Measurements from ENCODE around the gene RBSN.

Gene RBSN

DNA sequence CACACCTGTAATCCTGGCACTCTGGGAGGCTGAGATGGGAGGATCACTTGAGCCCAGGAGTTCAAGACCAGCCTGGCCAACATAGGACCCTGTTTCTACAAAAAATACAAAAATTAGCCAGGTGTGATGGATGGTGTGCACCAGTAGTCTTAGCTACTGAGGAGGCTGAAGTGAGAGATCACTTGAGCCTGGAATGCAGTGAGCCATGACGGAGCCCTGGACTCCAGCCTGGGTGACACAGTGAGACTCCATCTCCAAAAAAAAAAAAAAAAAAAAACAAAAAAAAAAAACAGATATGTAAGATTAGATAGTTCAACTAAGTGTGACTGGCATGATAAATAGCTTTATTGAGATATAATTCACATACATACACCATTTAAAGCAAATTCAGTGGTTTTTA lies 9.7 kb downstream of the RBSN start:
- TF ChIP-seq, protein P1, sequence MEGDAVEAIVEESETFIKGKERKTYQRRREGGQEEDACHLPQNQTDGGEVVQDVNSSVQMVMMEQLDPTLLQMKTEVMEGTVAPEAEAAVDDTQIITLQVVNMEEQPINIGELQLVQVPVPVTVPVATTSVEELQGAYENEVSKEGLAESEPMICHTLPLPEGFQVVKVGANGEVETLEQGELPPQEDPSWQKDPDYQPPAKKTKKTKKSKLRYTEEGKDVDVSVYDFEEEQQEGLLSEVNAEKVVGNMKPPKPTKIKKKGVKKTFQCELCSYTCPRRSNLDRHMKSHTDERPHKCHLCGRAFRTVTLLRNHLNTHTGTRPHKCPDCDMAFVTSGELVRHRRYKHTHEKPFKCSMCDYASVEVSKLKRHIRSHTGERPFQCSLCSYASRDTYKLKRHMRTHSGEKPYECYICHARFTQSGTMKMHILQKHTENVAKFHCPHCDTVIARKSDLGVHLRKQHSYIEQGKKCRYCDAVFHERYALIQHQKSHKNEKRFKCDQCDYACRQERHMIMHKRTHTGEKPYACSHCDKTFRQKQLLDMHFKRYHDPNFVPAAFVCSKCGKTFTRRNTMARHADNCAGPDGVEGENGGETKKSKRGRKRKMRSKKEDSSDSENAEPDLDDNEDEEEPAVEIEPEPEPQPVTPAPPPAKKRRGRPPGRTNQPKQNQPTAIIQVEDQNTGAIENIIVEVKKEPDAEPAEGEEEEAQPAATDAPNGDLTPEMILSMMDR (IDR thresholded peaks at IDR 0.05; ENCODE audit: insufficient read depth, low read depth, low read length, missing control alignments): no peak
- H3K4me3 ChIP-seq (ENCODE audit: low read depth, low read length): no peak overlapping the region
- no peak for DNase-seq (ENCODE audit: low read depth)

DNA sequence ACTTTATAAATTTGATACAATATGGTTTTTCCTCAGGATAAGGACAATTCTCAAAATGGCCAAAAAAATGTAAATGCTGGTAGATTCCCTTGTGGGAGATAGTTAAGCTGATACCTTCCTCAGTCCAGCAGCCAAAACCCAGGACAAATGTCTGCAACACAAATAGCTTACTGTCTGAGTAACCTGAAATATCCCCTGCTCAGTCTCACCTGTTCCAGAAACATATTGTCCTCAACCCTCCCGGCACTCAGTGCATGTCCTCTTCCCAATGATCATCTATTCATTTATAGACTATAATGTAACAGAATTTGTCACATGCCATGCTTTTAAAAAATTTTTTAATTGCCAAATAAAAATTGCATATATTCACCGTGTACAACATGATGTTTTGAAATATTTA lies 12.2 kb downstream of the RBSN start:
- DNase-seq (ENCODE audit: low read depth): no peak
- H3K4me3 ChIP-seq (ENCODE audit: low read depth, low read length): no peak overlapping the region
- TF ChIP-seq, protein P1 (IDR thresholded peaks at IDR 0.05; ENCODE audit: insufficient read depth, low read depth, low read length, missing control alignments): no peak

DNA sequence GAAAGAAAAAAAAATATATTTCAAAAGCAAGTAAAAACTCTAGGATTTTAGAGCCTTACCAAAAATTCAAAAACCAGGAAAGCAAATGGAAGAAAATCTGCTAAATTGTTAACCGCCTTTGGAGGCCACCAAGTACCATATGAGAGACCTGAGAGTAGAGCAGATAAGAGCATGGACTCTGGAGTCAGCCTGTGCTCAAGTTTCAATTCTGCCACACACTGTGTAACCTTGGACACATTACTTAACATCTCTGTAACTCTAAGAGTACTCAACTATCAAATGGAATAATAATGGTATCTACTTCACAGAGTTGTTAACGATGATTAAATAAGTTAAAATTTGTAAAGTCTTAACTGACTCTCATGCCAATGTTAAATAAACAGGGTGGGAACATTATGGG lies 12.7 kb downstream of the RBSN start:
- TF ChIP-seq, protein P1 (IDR thresholded peaks at IDR 0.05; ENCODE audit: insufficient read depth, low read depth, low read length, missing control alignments): no peak
- DNase-seq (ENCODE audit: low read depth): no peak
- no peak overlapping the region for H3K4me3 ChIP-seq (ENCODE audit: low read depth, low read length)

DNA sequence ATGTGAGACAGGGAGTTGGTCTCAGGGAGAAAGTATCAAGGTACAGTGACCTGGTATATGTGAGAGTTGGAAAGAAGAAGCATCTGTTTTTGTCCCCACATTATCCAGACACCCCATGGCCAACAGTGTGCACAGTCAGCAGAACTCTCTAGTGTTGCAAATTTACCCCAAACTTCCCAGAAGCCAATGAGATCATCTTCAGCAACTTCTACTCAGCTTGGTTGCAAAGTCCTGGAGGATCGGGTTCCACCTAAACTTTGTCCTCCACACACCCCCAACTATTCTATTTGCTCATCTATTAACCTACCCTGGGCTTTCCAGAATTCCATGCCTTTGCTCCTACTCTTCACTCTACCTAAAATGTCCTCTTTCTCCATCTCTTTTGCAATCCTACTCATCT lies 15.7 kb downstream of the RBSN start:
- H3K4me3 ChIP-seq (ENCODE audit: low read depth, low read length): no peak overlapping the region
- DNase-seq (ENCODE audit: low read depth): no peak
- TF ChIP-seq, protein P1 (IDR thresholded peaks at IDR 0.05; ENCODE audit: insufficient read depth, low read depth, low read length, missing control alignments): no peak

DNA sequence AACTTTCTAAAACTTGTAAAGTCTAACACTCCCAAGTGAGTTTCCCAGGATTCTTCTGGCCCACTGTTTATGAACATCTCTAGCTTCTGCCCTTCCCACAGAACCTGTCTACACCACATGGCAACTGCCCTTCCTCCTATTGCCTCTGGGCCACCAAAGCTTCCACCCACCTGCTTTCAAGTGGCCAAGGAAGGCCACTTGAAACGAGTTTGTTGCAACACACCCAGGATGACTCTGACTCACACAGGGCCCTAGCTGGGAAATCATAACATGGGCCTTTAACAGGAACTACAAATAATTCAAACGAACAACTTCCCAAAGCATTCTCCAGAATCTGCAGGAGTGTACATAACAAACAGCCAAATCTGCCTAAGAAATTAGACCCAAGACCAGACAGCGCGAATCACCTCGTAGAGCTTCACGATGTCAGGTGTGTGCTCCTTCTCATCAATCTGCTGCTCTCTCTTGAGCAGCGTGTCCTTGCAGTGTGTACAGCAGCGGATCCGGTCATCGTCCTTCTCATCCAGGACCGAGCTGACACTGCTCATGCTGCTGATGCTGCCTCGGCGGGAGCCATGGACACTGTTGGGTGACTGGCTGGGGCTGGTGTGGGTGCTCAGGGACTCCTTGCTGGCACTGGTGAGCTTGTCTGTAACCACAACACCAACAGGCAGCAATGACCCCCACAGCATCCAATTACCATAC lies 16.8 kb downstream of the RBSN start:
- TF ChIP-seq, protein P1 (IDR thresholded peaks at IDR 0.05; ENCODE audit: insufficient read depth, low read depth, low read length, missing control alignments): no peak
- H3K4me3 ChIP-seq (ENCODE audit: low read depth, low read length): no peak overlapping the region
- DNase-seq (ENCODE audit: low read depth): no peak

DNA sequence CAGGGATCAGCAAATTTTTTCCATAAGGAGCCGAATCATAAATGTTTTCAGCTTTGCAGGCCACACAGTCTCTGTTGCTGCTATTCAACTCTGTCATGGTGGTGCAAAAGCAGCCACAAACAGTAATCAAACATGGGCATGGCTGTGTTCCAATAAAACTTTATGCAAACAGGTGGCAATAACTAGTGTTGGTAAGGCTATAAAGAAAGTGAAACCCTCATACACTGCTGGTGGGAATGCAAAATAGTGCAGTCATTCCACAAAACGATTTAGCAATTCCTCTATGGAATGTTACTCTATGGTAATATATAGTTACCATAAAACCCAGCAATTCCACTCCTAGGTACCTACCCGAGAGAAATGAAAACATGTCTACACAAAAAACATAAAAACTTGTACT lies 19.9 kb downstream of the RBSN start:
- TF ChIP-seq, protein P1 (IDR thresholded peaks at IDR 0.05; ENCODE audit: insufficient read depth, low read depth, low read length, missing control alignments): no peak
- DNase-seq (ENCODE audit: low read depth): no peak
- no peak overlapping the region for H3K4me3 ChIP-seq (ENCODE audit: low read depth, low read length)

DNA sequence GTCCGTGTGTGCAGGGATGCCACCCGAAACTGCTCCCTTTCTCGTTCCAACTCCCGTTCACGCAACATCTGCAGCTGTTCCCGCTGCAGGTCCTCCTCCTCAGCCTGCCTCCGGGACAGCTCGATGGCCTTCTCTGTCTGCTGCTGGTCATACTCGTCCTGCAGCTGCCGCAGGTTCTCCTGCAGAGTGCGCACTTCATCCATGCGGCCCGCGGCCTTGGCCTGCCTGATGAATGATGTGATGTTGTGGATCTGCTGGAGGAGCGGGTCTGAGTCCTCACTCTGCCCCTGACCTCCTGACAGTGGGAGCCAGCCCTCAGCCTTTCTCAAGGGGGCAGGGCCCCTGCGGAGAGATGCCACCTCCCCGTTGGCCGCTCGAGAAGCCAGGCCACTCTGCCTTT lies 24.4 kb downstream of the RBSN start:
- TF ChIP-seq, protein P1 (IDR thresholded peaks at IDR 0.05; ENCODE audit: insufficient read depth, low read depth, low read length, missing control alignments): no peak
- no peak overlapping the region for H3K4me3 ChIP-seq (ENCODE audit: low read depth, low read length)
- DNase-seq (ENCODE audit: low read depth): no peak
